Liver (tissue), 9 donors: ENCODE measurements around the gene PPFIA1. TPM values are rescaled to one million over a fixed set of nuclear protein-coding genes. Genes with fewer than 3 reads are reported as not detected.

ENCODE experiments used
- DNase-seq: peaks from one replicate; pipeline ENCODE4 v3.0.0-alpha.2; 2017; ENCODE audit warnings: low spot score
- H3K27ac ChIP-seq, 2 donors: one replicate each; pipeline ENCODE4 v1.7.0; 2013; ENCODE audit warnings: inconsistent platforms in 2 of 2, low read length in 2 of 2, control low read depth in 1 of 2, low read depth in 1 of 2, mild to moderate bottlenecking in 1 of 2
- H3K27me3 ChIP-seq, 4 donors: one replicate each; pipeline versions ENCODE4 v1.6.1 to v1.7.0; 2013; ENCODE audit warnings: low read length in 3 of 4, inconsistent platforms in 1 of 4, mild to moderate bottlenecking in 1 of 4, moderate library complexity in 1 of 4; ENCODE audit not compliant: control insufficient read depth in 4 of 4, insufficient read depth in 4 of 4
- H3K36me3 ChIP-seq, 4 donors: one replicate each; pipeline versions ENCODE4 v1.6.1 to v1.7.0; 2013; ENCODE audit warnings: low read length in 3 of 4, mild to moderate bottlenecking in 3 of 4, low read depth in 1 of 4, moderate library complexity in 1 of 4; ENCODE audit not compliant: control insufficient read depth in 4 of 4, insufficient read depth in 3 of 4
- H3K4me1 ChIP-seq, 4 donors: one replicate each; pipeline versions ENCODE4 v1.6.1 to v1.7.0; 2013; ENCODE audit warnings: low read length in 3 of 4, mild to moderate bottlenecking in 3 of 4, moderate library complexity in 1 of 4; ENCODE audit not compliant: control insufficient read depth in 4 of 4, insufficient read depth in 4 of 4
- H3K4me3 ChIP-seq, 3 donors: one replicate each; pipeline versions ENCODE4 v1.6.1 to v1.7.0; 2013; ENCODE audit warnings: low read length in 3 of 3, control low read depth in 1 of 3, low read depth in 1 of 3, mild to moderate bottlenecking in 1 of 3
- H3K9ac ChIP-seq, 2 donors: one replicate each; pipeline ENCODE4 v1.7.0; 2013; ENCODE audit warnings: low read length in 2 of 2, mild to moderate bottlenecking in 2 of 2, moderate library complexity in 2 of 2, control low read depth in 1 of 2, low read depth in 1 of 2
- H3K9me3 ChIP-seq, 4 donors: one replicate each; pipeline versions ENCODE4 v1.6.1 to v1.7.0; 2013; ENCODE audit warnings: low read length in 3 of 4; ENCODE audit not compliant: control insufficient read depth in 4 of 4
- ATF3 ChIP-seq: IDR thresholded peaks from 2 replicates; pipeline ENCODE4 v1.6.1; 2016; ENCODE audit warnings: antibody characterized with exemption
- CTCF ChIP-seq: fragments of 150-350 bp; IDR thresholded peaks from 2 replicates; pipeline ENCODE4 v1.5.1; 2017; ENCODE audit warnings: improper control_type of control experiment, low read depth, low read length; ENCODE audit not compliant: missing input control
- EGR1 ChIP-seq, 2 donors: IDR thresholded peaks; 2 replicates each; pipeline ENCODE4 v1.6.1; 2016 to 2018; ENCODE audit warnings: antibody characterized with exemption in 2 of 2, low read depth in 2 of 2
- FOXA1 ChIP-seq: IDR thresholded peaks from 2 replicates; pipeline ENCODE4 v1.6.1; 2016; ENCODE audit warnings: antibody characterized with exemption
- FOXA2 ChIP-seq: IDR thresholded peaks from 2 replicates; pipeline ENCODE4 v1.6.1; 2016; ENCODE audit warnings: antibody characterized with exemption
- GABPA ChIP-seq, 2 donors: IDR thresholded peaks in 1 of 2; conservative IDR thresholded peaks in 1 of 2; 2 replicates each; pipeline ENCODE4 v1.6.1; 2016; ENCODE audit warnings: antibody characterized with exemption in 2 of 2, mild to moderate bottlenecking in 1 of 2, moderate library complexity in 1 of 2
- HNF4A ChIP-seq, 2 donors: conservative IDR thresholded peaks; 2 replicates each; pipeline ENCODE4 v1.6.1; 2016; ENCODE audit warnings: antibody characterized with exemption in 2 of 2, mild to moderate bottlenecking in 2 of 2
- MAX ChIP-seq: IDR thresholded peaks from 2 replicates; pipeline ENCODE4 v1.6.1; 2016; ENCODE audit warnings: antibody characterized with exemption
- NR2F2 ChIP-seq: IDR thresholded peaks from 2 replicates; pipeline ENCODE4 v1.6.1; 2016; ENCODE audit warnings: antibody characterized with exemption
- RAD21 ChIP-seq, 2 donors: IDR thresholded peaks; 2 replicates each; pipeline ENCODE4 v1.6.1; 2016; ENCODE audit warnings: antibody characterized with exemption in 2 of 2, mild to moderate bottlenecking in 2 of 2
- REST ChIP-seq: IDR thresholded peaks from 2 replicates; pipeline ENCODE4 v1.6.1; 2016; ENCODE audit warnings: antibody characterized with exemption, mild to moderate bottlenecking
- RXRA ChIP-seq, 2 donors: IDR thresholded peaks; 2 replicates each; pipeline ENCODE4 v1.6.1; 2017 to 2018; ENCODE audit warnings: antibody characterized with exemption in 2 of 2, mild to moderate bottlenecking in 1 of 2
- YY1 ChIP-seq: IDR thresholded peaks from 2 replicates; pipeline ENCODE4 v1.6.1; 2016; ENCODE audit warnings: antibody characterized with exemption, mild to moderate bottlenecking
- WGBS: extraction: QIAGEN DNeasy Blood & Tissue Kit; methylation state at CpG from one replicate; pipeline ENCODE4 v1.1.7; 2013; 5-methylcytosine and 5-hydroxymethylcytosine counted together
- polyA plus RNA-seq, 2 donors: library from polyadenylated mRNA; stranded (reverse) in 1 of 2; unstranded in 1 of 2; fragments of 200-250 nt in 1 of 2; fragments of >200 nt in 1 of 2; fragmentation: Nextera tagmentation in 1 of 2; extraction: Ambion mirVana in 1 of 2; gene quantifications; one replicate each; pipeline versions ENCODE4 v1.2.1 to v1.2.3, GENCODE V29; 2013 to 2015
- total RNA-seq, 2 donors: library from RNA; depleted of rRNA; stranded (reverse); fragments of >200 nt; gene quantifications; one replicate each; pipeline ENCODE4 v1.2.3, GENCODE V29; 2014
- donor health status: healthy.
- donor health status: healthy.
- donor health status: healthy.
- donor health status: healthy.
- donor health status: healthy.

PPFIA1 gene
- total and polyA plus RNA-seq, 4 donors = 9.9 to 39.6 (median 14.5) TPM

GRCh38 chr11:70267405-70267950 lies 3.0 kb upstream of the PPFIA1 start:
- Histone ChIP-seq H3K27me3 (no peaks in the 10 kb centered on the region), H3K36me3 (peaks cover 0 to 2% (median 0%) of the 10 kb centered on the region in 4 donors), H3K9me3 (no peaks in the 10 kb centered on the region), H3K4me1 (peaks cover 6 to 19% (median 10%) of the 10 kb centered on the region in 4 donors), H3K4me3 (no peak overlapping the region), H3K27ac (no peak overlapping the region), H3K9ac (no peak overlapping the region)
- no peak for TF ChIP-seq RXRA (IDR thresholded peaks at IDR 0.05)
- TF ChIP-seq GABPA (IDR thresholded peaks at IDR 0.05 in 1 of 2, conservative IDR thresholded peaks at IDR 0.05 in 1 of 2) = no peak
- no peak for TF ChIP-seq CTCF
- TF ChIP-seq REST = no peak
- no peak for TF ChIP-seq ATF3
- TF ChIP-seq FOXA1 = no peak
- no peak for TF ChIP-seq FOXA2
- no peak for DNase-seq
- 90% methylated on average over 5 of the region's 5 CpGs for WGBS

GRCh38 chr11:70268526-70268925 lies 2.0 kb upstream of the PPFIA1 start:
- no peak overlapping the region for H3K9ac ChIP-seq
- peaks cover 6 to 19% (median 10%) of the 10 kb centered on the region in 4 donors for H3K4me1 ChIP-seq
- DNase-seq = no peak
- H3K27me3 ChIP-seq = no peaks in the 10 kb centered on the region
- TF ChIP-seq EGR1 (IDR thresholded peaks at IDR 0.05; ENCODE audit: low read depth in 2 of 2) (no peak), REST (no peak), FOXA1 (no peak), GABPA (IDR thresholded peaks at IDR 0.05 in 1 of 2, conservative IDR thresholded peaks at IDR 0.05 in 1 of 2) (no peak), HNF4A (conservative IDR thresholded peaks at IDR 0.05) (no peak), YY1 (no peak), MAX (no peak), RXRA (IDR thresholded peaks at IDR 0.05) (no peak), CTCF (no peak), NR2F2 (no peak), RAD21 (IDR thresholded peaks at IDR 0.05) (no peak)
- no peak overlapping the region for H3K4me3 ChIP-seq
- H3K36me3 ChIP-seq = peaks cover 0 to 3% (median 1%) of the 10 kb centered on the region in 4 donors
- no peaks in the 10 kb centered on the region for H3K9me3 ChIP-seq
- H3K27ac ChIP-seq = no peak overlapping the region
- WGBS = 87% methylated on average over 10 of the region's 10 CpGs
